K562 (cell line): ENCODE results near the gene SNUPN. TPM values are rescaled to one million over a fixed set of nuclear protein-coding genes. Genes with fewer than 3 reads are reported as not detected.

Source experiments
- ATAC-seq: fragments of 200-7000 bp; cut with Tn5 transposase; 3 replicates; pipeline ENCODE4 v1.9.1; 2020; ENCODE audit warnings: moderate library complexity
- BruUV-seq: library from RNA; stranded (reverse); fragments of 400-500 nt; replicated peaks from 2 replicates; lab custom pipeline; 2021; lab: Mats Ljungman, UMichigan
- CTCF ChIA-PET: fragments of 300-600 bp; formaldehyde crosslinking; extraction: SDS; loops from one replicate; lab custom pipeline; 2021; ENCODE audit warnings: low intra/inter-chr PET ratio; lab: Yijun Ruan, JAX
- POLR2A ChIA-PET: fragments of 300-600, 350-650 bp; sonication (Branson Sonifier 250); formaldehyde crosslinking; extraction: SDS; loops from one replicate; lab custom pipeline; 2021; ENCODE audit warnings: antibody characterized with exemption, inconsistent platforms; lab: Yijun Ruan, JAX
- DNase-seq, 4 experiments: peaks; one replicate each; pipeline versions ENCODE4 v3.0.0 to v3.0.0-alpha.2; 2011 to 2018; ENCODE audit warnings: low spot score in 3 of 4, mixed read lengths in 3 of 4; ENCODE audit errors: extremely low read depth in 1 of 4
- FAIRE-seq: peaks from 2 replicates; lab custom pipeline; 2011; peaks lifted over from hg19 to GRCh38; lab: Jason Lieb, UNC
- H2AFZ ChIP-seq: 2 replicates; pipeline ENCODE4 v1.6.0; 2011; ENCODE audit warnings: low read depth, low read length, control low read depth, inconsistent platforms
- H3K27ac ChIP-seq: fragments of 200-600 bp; 3 replicates; pipeline ENCODE4 v1.8.0; 2011; ENCODE audit warnings: low read depth, mild to moderate bottlenecking, control low read depth, inconsistent platforms, low read length, moderate library complexity, mixed read lengths; ENCODE audit errors: extremely low read depth
- H3K27me3 ChIP-seq, 2 experiments: fragments of 300-600 bp in 1 of 2; 2 replicates in 1 of 2; 3 replicates in 1 of 2; pipeline versions ENCODE4 v1.6.0 to v1.8.0; 2011; ENCODE audit warnings: inconsistent platforms in 2 of 2, low read length in 2 of 2, mild to moderate bottlenecking in 1 of 2, mixed read lengths in 1 of 2, moderate library complexity in 1 of 2; ENCODE audit not compliant: control insufficient read depth in 2 of 2, insufficient read depth in 2 of 2
- H3K36me3 ChIP-seq: fragments of 300-600 bp; 3 replicates; pipeline ENCODE4 v1.8.0; 2011; ENCODE audit warnings: mild to moderate bottlenecking, low read length, inconsistent platforms; ENCODE audit not compliant: control insufficient read depth, insufficient read depth
- H3K4me1 ChIP-seq, 2 experiments: fragments of 200-600 bp in 1 of 2; replicated peaks in 1 of 2; 2 replicates in 1 of 2; 3 replicates in 1 of 2; pipeline versions ENCODE4 v1.5.1 to v1.8.0; 2011; ENCODE audit warnings: inconsistent platforms in 2 of 2, low read length in 2 of 2, mild to moderate bottlenecking in 1 of 2, mixed read lengths in 1 of 2, moderate library complexity in 1 of 2; ENCODE audit not compliant: control insufficient read depth in 2 of 2, insufficient read depth in 2 of 2
- H3K4me2 ChIP-seq: 2 replicates; pipeline ENCODE4 v1.6.1; 2011; ENCODE audit warnings: low read length, control low read depth, inconsistent platforms, mixed read lengths; ENCODE audit not compliant: insufficient read depth
- H3K4me3 ChIP-seq: fragments of 200-600 bp; sonication (generic), shearing (Covaris generic); 2 replicates; pipeline ENCODE4 v1.5.1; 2016; ENCODE audit warnings: control low read depth, inconsistent platforms
- H3K79me2 ChIP-seq: fragments of 200-600 bp; 3 replicates; pipeline ENCODE4 v1.8.0; 2011; ENCODE audit warnings: low read length, inconsistent platforms; ENCODE audit not compliant: control insufficient read depth, insufficient read depth
- H3K9ac ChIP-seq, 2 experiments: 2 replicates each; pipeline versions ENCODE4 v1.6.0 to v1.6.1; 2011; ENCODE audit warnings: low read depth in 2 of 2, low read length in 2 of 2, control low read depth in 1 of 2, inconsistent platforms in 1 of 2, mild to moderate bottlenecking in 1 of 2, mixed read lengths in 1 of 2; ENCODE audit not compliant: insufficient read depth in 1 of 2
- H3K9me1 ChIP-seq: one replicate; pipeline ENCODE4 v1.6.0; 2011; ENCODE audit warnings: inconsistent platforms, mild to moderate bottlenecking, low read length, moderate library complexity; ENCODE audit not compliant: control insufficient read depth, insufficient read depth
- H3K9me3 ChIP-seq: replicated peaks from 2 replicates; pipeline ENCODE4 v1.5.1; 2011; ENCODE audit warnings: low read depth, low read length, inconsistent platforms; ENCODE audit not compliant: control insufficient read depth, insufficient read depth
- H4K20me1 ChIP-seq: replicated peaks from 2 replicates; pipeline ENCODE4 v1.6.1; 2011; ENCODE audit warnings: low read length, inconsistent platforms, mixed read lengths; ENCODE audit not compliant: control insufficient read depth, insufficient read depth
- MLLT1 ChIP-seq, 2 experiments: fragments of 450-650 bp; IDR thresholded peaks; 2 replicates each; pipeline ENCODE4 v1.6.1; 2016
- RNF2 ChIP-seq: sonication (generic); IDR thresholded peaks from 2 replicates; pipeline ENCODE4 v1.6.1; 2016
- ZNF311 ChIP-seq: fragments of 250-450 bp; sonication (Bioruptor Pico); IDR thresholded peaks from 2 replicates; pipeline ENCODE4 v1.4.0; 2020; ENCODE audit warnings: mild to moderate bottlenecking, moderate library complexity
- ZNF592 ChIP-seq: fragments of 450-650 bp; IDR thresholded peaks from 2 replicates; pipeline ENCODE4 v1.6.1; 2017; ENCODE audit warnings: antibody characterized with exemption, mild to moderate bottlenecking
- WGBS: fragments of 100-300 bp; shearing (Covaris generic); methylation state at CpG from one replicate; pipeline ENCODE4 v1.1.6; 2016; ENCODE audit warnings: low coverage, mixed read lengths; ENCODE audit not compliant: insufficient coverage; ENCODE audit errors: missing lambda C conversion rate; 5-methylcytosine and 5-hydroxymethylcytosine counted together
- in situ Hi-C: fragments of 300-500 bp; cut with MboI; formaldehyde crosslinking; loops from 4 replicates; pipeline ENCODE4 v1.15.0; 2018; ENCODE audit warnings: inconsistent platforms, mixed read lengths
- intact Hi-C: fragments of 100-400 bp; cut with micrococcal nuclease; formaldehyde crosslinking; loops from 2 replicates; pipeline ENCODE4 v1.14.2; 2022
- polyA plus RNA-seq, 8 experiments: library from polyadenylated mRNA; depleted of rRNA in 4 of 8; stranded (reverse) in 5 of 8; unstranded in 3 of 8; fragments of >200 nt; fragmentation: Nextera tagmentation in 2 of 8; fragmentation: Illumina TruSeq in 1 of 8; extraction: Ambion mirVana in 2 of 8; extraction: Trizol in 1 of 8; gene quantifications; 2 replicates each; pipeline versions ENCODE4 v1.2.1 to v1.2.3, GENCODE V29; 2011 to 2014; ENCODE audit warnings: inconsistent platforms in 1 of 8, missing spikeins in 1 of 8
- total RNA-seq, 7 experiments: library from RNA; depleted of rRNA in 6 of 7; stranded (reverse); fragments of >200 nt in 6 of 7; fragmentation: Illumina TruSeq in 2 of 7; extraction: Trizol in 2 of 7; gene quantifications; 2 replicates each; pipeline versions ENCODE4 v1.2.1 to v1.2.3, GENCODE V29; 2011 to 2021; ENCODE audit warnings: low replicate concordance in 1 of 7

SNUPN gene
- total and polyA plus RNA-seq, 9 of the 15 experiments (the other 6 are each of a cell fraction or from before 2014, with no cell fraction given), result 32.2 to 78.3 (median 40.0) TPM

- TF ChIP-seq ZNF592 (peak; percentile 92), ZNF311 (CRISPR knock-in tag) (0 out of 2 replicates have a peak, but pooled peaks have one; percentile 48), RNF2 (peak; percentile 80; the same call in 1 of the 2 replicates)
Measured at GRCh38 chr15:75650908-75651809, 25.6 kb upstream of the SNUPN start (continued).

DNA sequence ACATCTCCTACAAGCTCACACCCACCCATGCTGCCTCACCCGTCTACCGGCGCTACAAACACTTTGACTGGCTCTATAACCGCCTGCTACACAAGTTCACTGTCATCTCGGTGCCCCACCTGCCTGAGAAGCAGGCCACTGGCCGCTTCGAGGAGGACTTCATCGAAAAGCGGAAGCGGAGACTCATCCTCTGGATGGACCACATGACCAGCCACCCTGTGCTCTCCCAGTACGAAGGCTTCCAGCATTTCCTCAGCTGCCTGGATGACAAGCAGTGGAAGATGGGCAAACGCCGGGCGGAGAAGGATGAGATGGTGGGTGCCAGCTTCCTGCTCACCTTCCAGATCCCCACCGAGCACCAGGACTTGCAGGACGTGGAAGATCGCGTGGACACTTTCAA is 24.3 kb upstream of the SNUPN start:
- H3K36me3 ChIP-seq, result peaks cover 20% of the 10 kb centered on the region; the same call in 2 of the 3 replicates
- H3K9me3 ChIP-seq, result no peaks in the 10 kb centered on the region
- ChIA-PET POLR2A (interaction anchor here (1.0 to 4.3 kb wide), 3 partner anchors 9 to 196 kb away, joined by 3 to 20 read pairs (median 4); partner anchors contain the start of gene IMP3), CTCF (no interaction called here)
- no peak for FAIRE-seq
- intact Hi-C loops (no loop called here), in situ Hi-C loops (no loop called here)
- peaks cover 76% of the 10 kb centered on the region for H3K79me2 ChIP-seq
- no peaks in the 10 kb centered on the region for H3K9me1 ChIP-seq
- ATAC-seq, result no peak
- peak overlapping the region; percentile 30; the same call in 1 of the 2 replicates for H3K4me3 ChIP-seq
- no peak for DNase-seq
- peaks cover 50 to 68% of the 10 kb centered on the region in 2 experiments for H3K4me1 ChIP-seq
- H3K4me2 ChIP-seq, result peak overlapping the region; percentile 96
- H2AFZ ChIP-seq, result no peak overlapping the region
- peak overlapping the region; percentile 60 to 97; a peak in 3 of 4 replicates for H3K9ac ChIP-seq
- peak overlapping the region; percentile 9; the same call in 1 of the 3 replicates for H3K27ac ChIP-seq
- BruUV-seq, result no TSS peak
- no peaks in the 10 kb centered on the region for H4K20me1 ChIP-seq
- 80% methylated on average over 13 of the region's 18 CpGs for WGBS
- no peaks in the 10 kb centered on the region for H3K27me3 ChIP-seq
- peak in 1 of 2 experiments; percentile 84; a peak in 2 of 4 replicates for TF ChIP-seq MLLT1 (IDR thresholded peaks at IDR 0.05)
